Epithelial cell of esophagus (primary cell): ENCODE data around the gene MXRA8.

Experiments
- DNase-seq: peaks from one replicate; pipeline ENCODE4 v3.0.0; 2010; ENCODE audit warnings: low read depth
- H3K4me3 ChIP-seq: 2 replicates; pipeline ENCODE4 v1.5.1; 2011; ENCODE audit warnings: mild to moderate bottlenecking, low read length, control low read depth
- CTCF ChIP-seq: IDR thresholded peaks from 2 replicates; pipeline ENCODE4 v1.5.1; 2011; ENCODE audit warnings: low read depth, mild to moderate bottlenecking, low read length, control low read depth, inconsistent platforms; ENCODE audit not compliant: insufficient read depth; ENCODE audit errors: missing control alignments

MXRA8 gene

GRCh38 chr1:1312450-1313314 lies 45.7 kb downstream of the MXRA8 start:
- no peak overlapping the region for H3K4me3 ChIP-seq
- no peak for TF ChIP-seq CTCF
- DNase-seq = no peak

- TF ChIP-seq CTCF = no peak
- no peak overlapping the region for H3K4me3 ChIP-seq
- no peak for DNase-seq
These were observed 46.9 kb downstream of the MXRA8 start for GRCh38 chr1:1311107-1312104.

- peak; percentile 57 for DNase-seq
- H3K4me3 ChIP-seq = no peak overlapping the region
- no peak for TF ChIP-seq CTCF
These were observed 47.8 kb downstream of the MXRA8 start for GRCh38 chr1:1310476-1311053.

- peak overlapping the region; percentile 56 for H3K4me3 ChIP-seq
- no peak for TF ChIP-seq CTCF
- DNase-seq = no peak
These were observed 48.3 kb downstream of the MXRA8 start for GRCh38 chr1:1310109-1310385.

GRCh38 chr1:1309251-1310108 lies 48.9 kb downstream of the MXRA8 start:
- DNase-seq = no peak
- peak overlapping the region; percentile 56 for H3K4me3 ChIP-seq
- no peak for TF ChIP-seq CTCF

GRCh38 chr1:1308756-1309250 lies 49.6 kb downstream of the MXRA8 start:
- peak overlapping the region; percentile 56 for H3K4me3 ChIP-seq
- no peak for DNase-seq
- no peak for TF ChIP-seq CTCF
